GM21381 (cell line): ENCODE measurements around the gene FAF1.
"Not testable (repeated sequence)": the region's sequence is repeated elsewhere in the genome, so short reads cannot be mapped to it uniquely, and the experiment has no call there.

ENCODE experiments used
- ATAC-seq: cut with Tn5 transposase; IDR thresholded peaks from one replicate; pipeline ENCODE4 v1.9.1; 2021; ENCODE audit warnings: mild to moderate bottlenecking, moderate library complexity; ENCODE audit not compliant: unreplicated experiment

FAF1 gene

GRCh38 chr1:50964863-50965262, 4.8 kb upstream of the FAF1 start:
- no peak for ATAC-seq

- no peak for ATAC-seq
These were observed 659 bp downstream of the FAF1 start for GRCh38 chr1:50959303-50959912.

GRCh38 chr1:50955116-50955515, 5.0 kb downstream of the FAF1 start:
- no peak for ATAC-seq

DNA sequence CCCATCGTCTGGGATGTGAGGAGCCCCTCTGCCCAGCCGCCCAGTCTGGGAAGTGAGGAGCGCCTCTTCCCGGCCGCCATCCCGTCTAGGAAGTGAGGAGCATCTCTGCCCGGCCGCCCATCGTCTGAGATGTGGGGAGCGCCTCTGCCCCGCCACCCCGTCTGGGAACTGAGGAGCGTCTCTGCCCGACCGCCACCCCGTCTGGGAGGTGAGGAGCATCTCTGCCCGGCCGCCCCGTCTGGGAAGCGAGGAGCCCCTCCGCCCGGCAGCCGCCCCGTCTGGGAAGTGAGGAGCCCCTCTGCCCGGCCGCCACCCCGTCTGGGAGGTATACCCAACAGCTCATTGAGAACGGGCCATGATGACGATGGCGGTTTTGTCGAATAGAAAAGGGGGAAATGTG, 7.5 kb downstream of the FAF1 start:
- ATAC-seq = not testable (repeated sequence)

GRCh38 chr1:50950396-50950795, 9.7 kb downstream of the FAF1 start:
- ATAC-seq = no peak

- no peak for ATAC-seq
These were observed 10.6 kb downstream of the FAF1 start for GRCh38 chr1:50949286-50949982.

DNA sequence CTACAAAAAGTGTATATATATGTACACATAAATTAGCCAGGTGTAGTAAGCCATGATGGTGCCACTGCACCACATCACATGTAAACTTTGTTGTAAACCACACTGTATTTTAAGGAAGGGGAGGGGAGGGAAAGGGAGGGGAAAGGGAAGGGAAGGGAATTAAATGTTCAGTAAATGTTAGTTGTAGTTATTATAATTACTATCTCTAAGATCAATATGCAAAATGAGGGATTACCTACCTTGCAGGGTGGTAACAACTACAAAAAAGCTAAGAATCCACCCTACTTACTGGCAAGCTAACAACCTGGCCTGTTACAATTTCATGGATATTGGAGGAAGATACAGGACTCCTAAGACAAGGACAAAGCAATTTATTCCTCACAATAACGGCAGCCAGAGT, 17.7 kb downstream of the FAF1 start:
- no peak for ATAC-seq

- no peak for ATAC-seq
These were observed 19.8 kb downstream of the FAF1 start for GRCh38 chr1:50940291-50940690.

DNA sequence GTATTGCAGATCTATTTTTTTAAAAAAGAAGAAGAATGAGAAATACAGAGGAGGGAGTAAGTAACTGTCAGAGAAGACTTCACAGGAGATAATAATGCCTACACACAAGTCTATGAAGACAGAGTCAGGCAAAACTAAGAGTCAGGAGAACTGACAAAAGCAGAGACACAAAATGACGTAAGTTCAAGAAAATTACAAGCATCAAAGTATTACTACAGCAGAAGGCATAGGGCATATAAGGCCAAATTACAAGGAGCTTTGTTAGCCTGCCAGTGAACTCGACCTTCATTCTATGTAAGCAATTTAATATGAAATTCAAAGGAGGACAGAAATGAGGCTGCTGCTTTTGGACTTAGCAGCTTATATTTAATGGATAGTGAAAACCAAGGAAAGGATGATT, 23.7 kb downstream of the FAF1 start:
- no peak for ATAC-seq

- ATAC-seq = not testable (repeated sequence)
These were observed 24.8 kb downstream of the FAF1 start for GRCh38 chr1:50935276-50935675.

- no peak for ATAC-seq
These were observed 25.2 kb downstream of the FAF1 start for GRCh38 chr1:50934838-50935237.

- ATAC-seq = not testable (repeated sequence)
These were observed 26.3 kb downstream of the FAF1 start for GRCh38 chr1:50933770-50934169.

DNA sequence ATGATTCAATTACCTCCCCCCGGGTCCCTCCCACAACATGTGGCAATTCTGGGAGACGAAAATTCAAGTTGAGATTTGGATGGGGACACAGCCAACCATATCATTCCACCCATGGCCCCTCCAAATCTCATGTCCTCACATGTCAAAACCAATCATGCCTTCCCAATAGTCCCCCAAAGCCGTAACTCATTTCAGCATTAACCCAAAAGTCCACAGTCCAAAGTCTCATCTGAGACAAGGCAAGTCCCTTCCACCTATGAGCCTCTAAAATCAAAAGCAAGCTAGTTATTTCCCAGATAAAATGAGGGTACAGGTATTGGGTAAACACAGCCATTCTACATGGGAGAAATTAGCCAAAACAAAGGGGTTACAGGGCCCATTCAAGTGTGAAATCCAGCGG, 28.0 kb downstream of the FAF1 start:
- ATAC-seq = not testable (repeated sequence)

DNA sequence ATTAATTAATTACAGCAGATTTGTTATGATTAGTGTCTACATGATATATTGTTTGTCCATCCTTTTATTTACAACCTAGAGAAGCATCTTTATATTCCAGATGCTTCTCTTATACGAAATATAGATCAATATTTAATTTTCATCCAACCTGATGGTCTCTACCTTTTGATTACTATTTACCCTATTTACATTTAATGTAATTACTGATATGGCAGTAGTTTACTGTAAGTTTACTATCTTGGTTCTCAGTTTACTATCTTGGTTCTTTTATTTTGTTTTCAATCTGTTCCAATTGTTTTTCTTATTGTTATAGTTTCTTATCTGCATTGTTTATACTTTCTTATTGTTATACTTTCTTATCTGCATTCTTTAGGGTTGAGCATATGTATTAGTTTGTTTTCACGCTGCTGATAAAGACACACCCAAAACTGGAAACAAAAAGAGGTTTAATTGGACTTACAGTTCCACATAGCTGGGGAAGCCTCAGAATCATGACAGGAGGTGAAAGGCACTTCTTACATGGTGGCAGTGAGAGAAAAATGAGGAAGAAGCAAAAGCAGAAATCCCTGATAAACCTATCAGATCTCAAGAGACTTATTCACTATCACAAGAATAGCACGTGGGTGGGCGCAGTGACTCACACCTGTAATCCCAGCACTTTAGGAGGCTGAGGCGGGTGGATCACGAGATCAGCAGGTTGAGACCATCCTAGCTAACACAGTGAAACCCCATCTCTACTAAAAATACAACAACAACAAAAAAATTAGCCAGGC, 28.9 kb downstream of the FAF1 start:
- ATAC-seq = no peak

- peak; percentile 71 for ATAC-seq
These were observed 29.9 kb downstream of the FAF1 start for GRCh38 chr1:50930193-50930592.

DNA sequence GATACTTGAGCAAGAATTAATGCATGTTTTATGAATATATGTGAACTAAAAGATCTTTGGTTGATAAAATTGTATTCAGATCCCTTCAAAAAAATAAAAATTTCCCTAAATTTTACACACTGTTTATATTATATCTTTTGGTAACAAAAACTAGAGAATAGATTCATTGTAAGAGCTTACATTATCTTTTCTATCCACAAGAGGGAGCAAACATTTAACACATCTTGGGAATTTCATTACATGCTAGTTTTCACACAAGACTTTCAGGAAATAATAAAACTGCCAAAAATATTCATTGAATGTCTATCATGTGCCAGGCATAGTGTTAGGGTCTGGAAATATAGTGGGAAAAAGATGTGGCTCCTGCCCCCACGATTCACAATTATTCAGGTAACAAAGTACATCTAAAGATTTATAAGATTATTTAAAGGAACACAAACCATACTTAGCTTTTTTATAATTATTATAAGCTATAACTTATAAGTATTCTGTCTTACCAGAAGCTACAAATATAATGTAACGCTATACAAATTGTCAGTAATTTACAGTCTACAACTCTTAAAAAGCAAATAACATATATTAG, 30.6 kb downstream of the FAF1 start:
- ATAC-seq = no peak

DNA sequence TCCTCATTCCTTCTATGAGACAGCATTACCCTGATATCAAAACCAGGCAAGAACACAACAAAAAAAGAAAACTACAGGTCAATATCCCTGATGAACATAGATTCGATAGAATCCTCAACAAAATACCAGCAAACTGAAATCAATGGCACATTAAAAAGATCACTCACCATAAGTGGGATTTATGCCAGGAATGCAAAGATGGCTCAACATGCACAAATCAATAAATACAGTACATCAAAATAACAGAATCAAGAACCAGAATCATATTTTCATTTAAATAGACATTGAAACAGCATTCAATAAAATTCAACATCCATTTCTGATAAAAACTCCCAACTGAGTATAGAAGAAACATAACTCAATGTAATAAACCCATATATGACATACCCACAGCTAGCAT, 36.5 kb downstream of the FAF1 start:
- ATAC-seq = no peak

DNA sequence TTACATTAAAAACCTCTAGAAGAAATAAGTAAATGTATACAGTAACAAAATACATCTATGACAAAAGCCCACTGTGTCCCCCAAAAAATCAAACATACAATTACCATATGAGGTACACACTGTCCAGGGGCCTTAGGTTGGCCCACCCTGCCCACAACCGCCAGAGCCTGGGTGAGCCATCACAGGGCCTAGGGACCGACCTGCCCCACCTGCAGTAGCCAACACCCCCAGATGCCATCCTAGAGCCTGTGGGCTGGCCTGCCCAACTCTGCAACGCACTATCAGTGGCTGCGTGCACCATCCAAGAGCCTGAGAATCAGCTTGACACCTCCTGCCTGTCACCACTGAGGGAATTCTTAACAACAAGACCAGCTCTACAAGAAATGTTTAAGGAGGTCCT, 39.0 kb downstream of the FAF1 start:
- no peak for ATAC-seq

GRCh38 chr1:50920409-50920808, 39.7 kb downstream of the FAF1 start:
- ATAC-seq = no peak

DNA sequence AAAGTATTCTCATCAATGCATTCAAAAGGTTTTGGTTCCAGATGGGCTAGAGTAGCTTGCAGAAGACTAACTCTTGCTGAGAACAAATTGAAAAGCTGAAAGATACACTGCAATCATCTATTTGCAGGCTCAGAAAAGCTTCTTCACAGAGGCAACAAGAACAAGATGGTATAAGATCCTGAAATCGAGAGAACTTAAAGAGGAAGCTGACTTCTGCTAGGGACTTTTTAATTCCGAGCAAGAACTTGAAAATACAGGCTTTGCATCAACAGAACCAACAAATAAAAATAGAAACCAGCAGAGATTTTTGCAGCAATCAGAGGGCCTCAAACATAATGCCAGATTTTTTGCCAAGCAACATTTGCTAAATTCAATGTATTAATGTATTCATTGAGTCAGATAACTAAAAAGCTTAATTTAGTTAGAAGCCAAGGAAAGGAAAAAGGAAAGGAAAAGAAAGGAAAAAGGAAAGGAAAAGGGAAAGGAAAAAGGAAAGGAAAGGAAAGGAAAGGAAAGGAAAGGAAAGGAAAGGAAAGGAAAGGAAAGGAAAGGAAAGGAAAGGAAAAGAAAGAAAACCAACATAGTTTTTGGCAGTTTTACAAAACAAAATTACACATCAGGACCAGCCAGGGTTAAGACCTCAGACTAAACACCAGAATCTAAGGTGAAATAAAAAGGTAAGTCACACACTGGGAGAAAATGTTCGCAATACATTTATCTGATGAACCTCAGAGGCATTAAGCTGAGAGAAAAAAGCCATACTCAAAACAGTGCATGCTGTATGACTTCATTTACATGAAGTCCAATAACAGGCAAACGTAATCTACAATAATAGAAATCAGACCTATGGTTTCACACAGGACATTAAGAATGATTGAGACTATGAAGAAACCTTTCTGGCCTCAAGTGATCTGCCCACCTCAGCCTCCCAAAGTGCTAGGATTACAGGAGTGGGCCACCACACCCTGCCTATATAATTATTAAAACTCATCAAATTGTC, 42.6 kb downstream of the FAF1 start:
- no peak for ATAC-seq
